NT2/D1 (cell line): ENCODE data around the gene TBCD.

ENCODE experiments used
- DNase-seq: peaks from one replicate; pipeline ENCODE4 v3.0.0-alpha.2; 2011; ENCODE audit warnings: low read depth, low spot score
- H3K27me3 ChIP-seq: 2 replicates; pipeline ENCODE4 v1.6.0; 2011; ENCODE audit warnings: mild to moderate bottlenecking; ENCODE audit not compliant: insufficient read length, insufficient read depth
- H3K36me3 ChIP-seq: 2 replicates; pipeline ENCODE4 v1.6.1; 2011; ENCODE audit warnings: mild to moderate bottlenecking, low read length, mixed read lengths; ENCODE audit not compliant: insufficient read depth, insufficient read length
- H3K4me1 ChIP-seq: 2 replicates; pipeline ENCODE4 v1.5.1; 2011; ENCODE audit not compliant: insufficient read depth, insufficient read length
- H3K4me3 ChIP-seq: 2 replicates; pipeline ENCODE4 v1.5.1; 2011; ENCODE audit warnings: low read depth; ENCODE audit not compliant: insufficient read length
- H3K9ac ChIP-seq: 2 replicates; pipeline ENCODE4 v1.6.0; 2011; ENCODE audit warnings: low read depth; ENCODE audit not compliant: insufficient read length
- H3K9me3 ChIP-seq: 2 replicates; pipeline ENCODE4 v1.5.1; 2011; ENCODE audit warnings: mild to moderate bottlenecking, low read length; ENCODE audit not compliant: insufficient read depth
- SUZ12 ChIP-seq: IDR thresholded peaks from 2 replicates; pipeline ENCODE4 v1.6.1; 2011; ENCODE audit not compliant: insufficient read length, insufficient read depth; ENCODE audit errors: extremely low read depth
- YY1 ChIP-seq: IDR thresholded peaks from 2 replicates; pipeline ENCODE4 v1.6.1; 2011; ENCODE audit not compliant: insufficient read length, insufficient read depth
- ZNF274 ChIP-seq: IDR thresholded peaks from 2 replicates; pipeline ENCODE4 v1.6.1; 2011; ENCODE audit warnings: mild to moderate bottlenecking, low read depth, low read length

The TBCD gene

DNA sequence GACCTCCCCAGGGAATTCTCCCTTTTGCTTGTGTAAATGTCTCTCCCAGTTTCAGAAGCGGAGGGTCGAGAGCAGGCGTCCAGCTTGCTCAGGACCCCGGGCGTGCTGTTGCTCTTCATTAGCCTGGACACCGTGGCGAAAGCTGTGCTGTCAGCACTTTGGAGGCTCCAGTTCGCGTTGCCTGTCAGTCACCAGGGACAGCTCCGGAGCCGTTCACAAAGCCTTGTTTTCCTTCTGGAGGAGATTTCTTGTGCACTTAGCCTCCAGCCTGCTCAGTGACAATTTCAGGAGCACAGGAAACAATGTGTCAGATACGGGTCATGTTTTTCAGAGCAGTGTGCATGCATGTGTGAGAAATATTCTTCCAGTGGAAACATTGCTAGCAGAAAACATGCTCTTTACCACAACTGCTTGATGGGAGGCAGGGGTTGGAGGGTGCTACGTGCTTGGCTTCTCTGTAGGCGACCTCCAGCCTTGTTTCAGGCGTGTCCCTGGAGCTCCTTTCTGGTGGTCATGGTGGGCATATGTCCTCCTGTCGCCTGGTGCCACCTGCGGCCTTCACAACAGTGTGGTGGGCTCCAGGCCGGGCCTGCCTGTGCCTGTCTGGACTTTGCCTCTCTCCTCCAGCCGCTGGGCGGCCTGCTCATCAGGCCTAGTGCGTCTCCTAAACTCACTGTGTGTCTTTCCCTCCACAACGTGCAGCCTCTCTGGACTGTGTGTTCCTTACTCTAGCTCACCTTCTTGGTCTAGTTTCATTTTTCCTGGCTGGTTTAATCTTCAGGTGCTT is 59.0 kb downstream of the TBCD start:
- H3K4me1 ChIP-seq, result peaks cover 1% of the 10 kb centered on the region
- H3K36me3 ChIP-seq, result peaks cover 85% of the 10 kb centered on the region
- no peak overlapping the region for H3K4me3 ChIP-seq
- H3K9me3 ChIP-seq, result no peaks in the 10 kb centered on the region
- no peak overlapping the region for H3K9ac ChIP-seq
- no peaks in the 10 kb centered on the region for H3K27me3 ChIP-seq
- DNase-seq, result no peak
- no peak for TF ChIP-seq ZNF274
- no peak for TF ChIP-seq SUZ12
- no peak for TF ChIP-seq YY1

GRCh38 chr17:82812058-82812457 is 60.2 kb downstream of the TBCD start:
- no peak overlapping the region for H3K9ac ChIP-seq
- H3K4me3 ChIP-seq, result no peak overlapping the region
- H3K9me3 ChIP-seq, result no peaks in the 10 kb centered on the region; the same call in 1 of the 2 replicates
- H3K36me3 ChIP-seq, result peaks cover 85% of the 10 kb centered on the region
- no peaks in the 10 kb centered on the region for H3K27me3 ChIP-seq
- TF ChIP-seq ZNF274 (no peak), YY1 (no peak), SUZ12 (no peak)
- no peak for DNase-seq
- no peaks in the 10 kb centered on the region for H3K4me1 ChIP-seq

DNA sequence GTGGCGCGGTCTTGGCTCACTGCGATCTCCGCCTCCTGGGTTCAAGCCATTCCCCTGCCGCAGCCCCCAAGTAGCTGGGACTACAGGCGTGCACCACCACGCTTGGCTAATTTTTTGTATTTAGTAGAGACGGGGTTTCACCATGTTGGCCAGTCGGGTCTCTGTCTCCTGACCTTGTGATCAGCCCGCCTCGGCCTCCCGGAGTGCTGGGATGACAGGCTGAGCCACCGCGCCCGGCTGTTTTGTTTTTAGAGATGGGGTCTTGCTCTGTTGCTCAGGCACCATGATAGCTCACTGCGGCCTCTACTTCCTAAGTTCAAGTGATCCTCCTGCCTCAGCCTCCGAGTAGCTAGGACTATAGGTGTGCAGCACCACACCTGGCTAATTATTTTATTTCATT is 60.7 kb downstream of the TBCD start:
- no peak for DNase-seq
- Histone ChIP-seq H3K36me3 (peaks cover 85% of the 10 kb centered on the region), H3K4me3 (no peak overlapping the region), H3K27me3 (no peaks in the 10 kb centered on the region), H3K4me1 (no peaks in the 10 kb centered on the region), H3K9me3 (no peaks in the 10 kb centered on the region; the same call in 1 of the 2 replicates), H3K9ac (no peak overlapping the region)
- TF ChIP-seq YY1, result no peak
- TF ChIP-seq ZNF274, result no peak
- TF ChIP-seq SUZ12, result no peak

DNA sequence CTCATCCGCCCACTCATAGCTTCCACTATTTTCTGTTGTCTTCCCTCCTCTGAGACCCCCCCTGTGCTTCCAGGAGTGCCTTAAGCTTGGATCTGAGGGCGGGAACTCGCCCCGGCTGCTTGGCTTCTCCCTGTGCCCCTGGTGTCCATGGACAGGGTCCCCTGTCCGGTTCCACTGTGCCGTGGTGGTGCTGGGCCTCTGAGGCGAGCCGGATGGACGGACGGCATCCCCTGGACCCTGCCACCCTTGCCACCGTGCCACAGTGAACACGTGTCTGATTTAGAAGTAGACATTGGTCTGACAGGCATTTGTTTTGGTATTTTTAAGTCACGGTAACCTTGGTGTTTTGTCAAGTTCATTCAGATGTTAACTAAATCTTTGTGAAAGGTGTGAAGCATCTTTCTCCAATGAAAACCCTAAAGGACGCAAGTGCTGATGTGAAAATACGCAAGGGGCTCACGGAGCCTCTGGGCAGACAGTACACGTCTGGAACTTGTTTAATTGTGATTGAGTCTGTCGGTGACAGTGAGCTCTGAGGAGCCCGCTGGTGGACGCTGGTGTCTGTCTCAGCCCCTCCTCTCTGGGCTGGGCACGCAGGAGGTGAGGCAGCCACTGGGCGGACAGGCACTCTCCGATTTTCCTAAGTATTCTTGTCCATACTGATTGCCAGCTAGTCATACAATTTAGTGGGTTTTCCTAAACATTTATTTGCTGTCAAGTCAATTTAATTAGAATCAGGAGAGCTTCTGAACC is 61.6 kb downstream of the TBCD start:
- Histone ChIP-seq H3K4me1 (no peaks in the 10 kb centered on the region), H3K9ac (peak overlapping the region; percentile 21), H3K27me3 (no peaks in the 10 kb centered on the region), H3K4me3 (no peak overlapping the region), H3K36me3 (peaks cover 87% of the 10 kb centered on the region), H3K9me3 (peaks cover 9% of the 10 kb centered on the region; the same call in 1 of the 2 replicates)
- DNase-seq, result no peak
- TF ChIP-seq ZNF274 (no peak), YY1 (no peak), SUZ12 (no peak)

DNA sequence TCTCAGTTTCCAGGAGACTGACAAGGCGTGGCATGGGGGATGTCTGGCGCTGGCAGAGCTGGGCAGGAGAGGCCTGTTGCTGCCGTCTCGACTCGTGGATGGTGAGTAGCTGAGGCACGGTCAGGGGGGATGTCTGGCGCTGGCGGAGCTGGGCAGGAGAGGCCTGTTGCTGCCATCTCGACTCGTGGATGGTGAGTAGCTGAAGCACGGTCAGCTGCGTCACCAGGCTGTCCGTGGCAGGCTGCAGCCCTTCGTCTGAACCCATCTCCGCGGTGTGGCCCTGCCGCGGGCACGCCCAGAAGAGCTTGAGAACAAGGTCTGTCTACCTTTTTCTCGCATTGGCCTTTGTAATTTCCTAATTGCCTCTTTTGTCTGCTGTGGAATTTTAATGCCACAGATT is 63.0 kb downstream of the TBCD start:
- Histone ChIP-seq H3K4me1 (no peaks in the 10 kb centered on the region), H3K36me3 (peaks cover 84% of the 10 kb centered on the region), H3K9me3 (peaks cover 21% of the 10 kb centered on the region), H3K27me3 (no peaks in the 10 kb centered on the region), H3K4me3 (no peak overlapping the region), H3K9ac (no peak overlapping the region)
- TF ChIP-seq SUZ12 (no peak), ZNF274 (no peak)
- no peak for DNase-seq

DNA sequence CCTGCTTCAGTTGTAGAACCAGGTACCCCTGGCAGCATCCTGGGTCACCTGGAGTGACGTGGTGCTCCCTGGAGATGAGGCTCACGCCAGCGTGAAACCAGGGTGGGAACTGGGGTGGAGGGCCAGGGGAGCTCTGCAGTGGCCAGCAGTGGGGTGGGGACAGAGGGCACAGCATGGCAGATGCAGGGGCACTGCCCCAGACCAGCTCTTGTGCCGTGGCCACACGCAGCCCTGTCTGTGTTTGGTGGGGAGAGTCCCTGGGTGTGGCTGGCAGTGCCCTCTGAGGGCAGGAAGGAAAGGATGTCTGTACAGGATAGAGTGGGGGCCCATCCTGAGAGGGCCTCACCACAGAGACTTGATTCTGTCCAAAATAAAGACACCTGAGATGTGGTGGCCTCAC is 63.5 kb downstream of the TBCD start:
- no peak overlapping the region for H3K9ac ChIP-seq
- H3K36me3 ChIP-seq, result peaks cover 78% of the 10 kb centered on the region
- no peak overlapping the region for H3K4me3 ChIP-seq
- TF ChIP-seq YY1 (no peak), SUZ12 (no peak), ZNF274 (no peak)
- H3K9me3 ChIP-seq, result peaks cover 26% of the 10 kb centered on the region
- H3K4me1 ChIP-seq, result no peaks in the 10 kb centered on the region
- no peak for DNase-seq
- no peaks in the 10 kb centered on the region for H3K27me3 ChIP-seq

- TF ChIP-seq ZNF274 (no peak), SUZ12 (no peak), YY1 (no peak)
- DNase-seq, result no peak
- Histone ChIP-seq H3K4me3 (no peak overlapping the region), H3K9ac (no peak overlapping the region), H3K4me1 (no peaks in the 10 kb centered on the region), H3K27me3 (no peaks in the 10 kb centered on the region), H3K36me3 (peaks cover 74% of the 10 kb centered on the region), H3K9me3 (peaks cover 31% of the 10 kb centered on the region)
Measured at GRCh38 chr17:82815790-82816305, 64.0 kb downstream of the TBCD start.
